Ovary (tissue), 3 donors: ENCODE data around the gene ABHD16A.

ENCODE experiments used
- CTCF ChIP-seq, 3 donors: fragments of 450-650 bp in 2 of 3; fragments of 200-600 bp in 1 of 3; IDR thresholded peaks; one replicate each; pipeline versions ENCODE4 v1.5.1 to v1.8.0; 2016 to 2022; ENCODE audit warnings: antibody characterized with exemption in 3 of 3, mild to moderate bottlenecking in 1 of 3
- EP300 ChIP-seq: sonication (generic); formaldehyde crosslinking; IDR thresholded peaks from one replicate; pipeline ENCODE4 v1.6.1; 2017; ENCODE audit warnings: antibody characterized with exemption
- POLR2A ChIP-seq: fragments of 450-650 bp; IDR thresholded peaks from one replicate; pipeline ENCODE4 v1.6.1; 2017; ENCODE audit warnings: antibody characterized with exemption, mild to moderate bottlenecking, moderate library complexity
- donor health status: DM: no; HTN: no; CAD: no.

- no peak for TF ChIP-seq CTCF (IDR thresholded peaks at IDR 0.05)
- TF ChIP-seq EP300, result no peak
- TF ChIP-seq POLR2A, result no peak
Observed at GRCh38 chr6:31645325-31645724, 57.8 kb downstream of the ABHD16A start.
